Measurements from ENCODE around the gene RBPJ.
"Not testable (repeated sequence)": the region's sequence is repeated elsewhere in the genome, so short reads cannot be mapped to it uniquely, and the experiment has no call there.

RBPJ gene

DNA sequence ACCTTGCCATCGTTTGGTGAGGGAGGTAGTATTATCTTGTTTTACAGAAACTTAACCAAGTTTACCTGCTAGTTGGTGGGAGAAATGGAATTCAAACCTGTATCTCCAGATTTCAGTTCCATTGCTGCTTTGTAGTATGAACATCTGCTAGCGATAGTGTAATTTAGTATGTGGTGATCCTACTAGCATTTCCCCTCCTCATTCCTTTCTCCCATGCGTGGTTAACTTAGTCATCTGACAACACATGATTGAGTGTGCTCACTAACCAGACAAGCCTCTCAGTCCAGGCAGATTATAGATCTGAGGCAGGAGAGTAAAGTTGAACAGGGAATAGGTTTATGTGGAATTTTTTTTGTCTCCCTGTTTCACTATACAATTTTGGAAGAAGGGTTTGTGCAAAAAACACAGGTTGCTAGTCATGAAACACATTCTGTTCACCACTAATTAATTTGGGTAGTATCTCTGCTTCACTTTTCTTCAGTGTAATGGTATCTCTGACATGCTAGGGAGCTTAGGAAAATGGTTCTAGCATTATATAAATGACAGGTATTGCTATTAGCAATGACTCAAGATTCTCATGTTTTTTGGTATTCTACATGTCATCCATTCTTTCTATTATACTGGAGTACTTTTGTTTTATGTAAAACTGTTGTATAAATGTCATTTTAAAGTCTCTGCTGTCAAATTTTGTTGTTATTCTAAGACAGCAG, 21.7 kb downstream of the RBPJ start:
- DNase-seq (ENCODE audit: low spot score) (peak; percentile 77), FAIRE-seq (peak; percentile 96)

DNA sequence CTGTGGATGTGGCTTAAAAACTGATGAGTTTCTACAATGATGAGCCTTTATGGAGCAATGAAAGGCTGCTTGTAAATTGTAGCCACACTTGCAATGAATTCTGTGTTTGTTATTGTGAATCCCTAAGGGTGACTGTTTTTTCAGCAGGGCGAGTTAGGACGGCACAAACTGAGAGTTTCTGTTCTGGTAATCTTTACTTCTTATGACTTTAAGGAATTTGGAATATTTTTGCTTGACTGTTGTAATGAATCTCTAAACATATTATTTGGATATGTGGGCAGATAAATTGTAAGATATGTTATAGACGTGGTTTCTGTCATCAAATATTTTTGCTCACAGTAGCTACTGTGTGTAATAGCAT, 22.2 kb downstream of the RBPJ start:
- no peak for DNase-seq (ENCODE audit: low spot score)
- FAIRE-seq = no peak

DNA sequence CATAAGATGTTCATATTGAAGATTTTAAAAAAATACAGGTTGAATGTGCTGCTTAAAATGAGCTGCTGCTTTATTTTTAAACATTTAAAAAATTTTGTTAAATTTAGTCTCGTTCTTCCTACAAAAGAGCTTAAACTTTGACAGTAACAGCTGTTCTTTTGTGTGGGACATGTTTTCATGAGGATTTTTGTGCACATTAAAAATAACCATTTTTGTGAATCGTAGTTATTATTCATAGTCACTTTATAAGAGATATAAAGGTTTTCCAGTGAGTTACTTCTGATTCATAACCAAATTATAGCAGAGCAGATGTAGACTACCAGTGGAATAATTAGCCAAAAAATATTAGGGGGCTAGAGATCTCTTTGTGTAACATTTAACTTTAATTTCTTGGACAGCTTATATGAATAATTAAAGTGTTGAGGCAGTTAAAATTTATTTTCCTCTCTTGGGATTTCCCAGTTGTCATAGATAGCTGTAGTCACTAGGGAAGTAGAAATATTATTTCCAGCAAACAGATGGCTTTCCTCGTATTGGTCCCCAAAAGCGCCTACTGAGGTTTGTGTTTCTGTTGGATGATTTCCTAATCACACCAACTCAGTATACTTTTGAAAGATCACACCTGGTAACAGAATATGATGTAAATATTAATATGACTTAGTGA, 24.2 kb downstream of the RBPJ start:
- DNase-seq (ENCODE audit: low spot score) = no peak
- no peak for FAIRE-seq

DNA sequence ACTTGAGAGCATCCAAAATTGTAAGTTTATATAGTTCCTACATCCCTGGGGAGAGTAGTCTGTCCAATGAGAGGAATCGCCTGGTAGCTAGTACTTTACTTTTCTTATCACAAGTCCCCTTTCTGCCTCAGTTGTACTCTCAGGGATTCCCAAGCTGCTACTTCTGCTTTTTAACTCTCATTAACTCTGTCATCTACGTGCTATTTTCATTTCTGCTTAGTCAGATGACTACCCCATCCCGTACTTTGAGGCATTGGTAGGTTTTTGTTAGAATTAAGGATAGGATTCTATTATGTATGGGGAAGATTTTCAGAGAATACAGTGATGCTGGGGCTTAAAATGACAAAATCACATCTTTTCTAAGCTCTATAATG, 24.7 kb downstream of the RBPJ start:
- no peak for FAIRE-seq

DNA sequence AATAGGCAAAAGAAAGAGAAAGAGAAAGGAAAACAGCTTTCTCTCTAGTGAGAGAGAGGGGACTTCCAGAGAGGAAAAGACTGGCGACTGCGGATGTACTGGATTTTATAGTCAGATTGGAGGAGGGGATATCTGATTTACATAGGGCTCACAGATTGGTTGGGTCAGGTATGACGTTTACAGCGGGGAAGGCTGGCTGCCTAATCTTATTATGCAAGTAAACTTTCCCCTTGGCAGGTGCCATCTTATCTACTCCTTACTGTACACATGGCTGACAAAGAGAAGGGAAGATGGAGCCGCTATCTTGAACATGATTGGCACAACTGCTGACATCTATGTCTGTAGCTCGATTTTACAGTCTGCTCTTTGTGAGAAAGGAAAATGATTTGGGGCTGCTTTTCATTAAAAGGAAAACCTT, 25.4 kb downstream of the RBPJ start:
- DNase-seq (ENCODE audit: low spot score) (peak; percentile 47), FAIRE-seq (no peak)

More for the DNA sequence above, 24.7 kb downstream of the RBPJ start:
- DNase-seq (ENCODE audit: low spot score) = no peak

DNA sequence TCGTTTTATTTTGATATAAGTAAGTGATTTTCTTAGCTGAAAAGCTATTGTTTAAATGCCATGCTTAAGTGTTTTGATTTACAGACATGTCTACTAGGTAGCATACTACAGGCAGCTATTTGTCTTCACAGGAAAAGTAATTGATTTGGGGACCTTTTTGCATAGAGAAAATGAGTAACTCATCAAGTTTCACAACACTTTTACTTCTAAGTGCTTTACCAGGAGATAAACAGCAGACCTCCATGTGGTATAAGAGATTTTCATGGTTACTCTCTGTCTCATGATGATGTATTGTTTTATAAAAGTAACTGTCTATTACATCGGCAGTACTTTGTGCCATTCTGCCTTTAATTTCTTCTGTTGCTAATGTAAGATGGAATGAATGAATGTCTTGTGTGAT, 28.7 kb downstream of the RBPJ start:
- DNase-seq (ENCODE audit: low spot score) (no peak), FAIRE-seq (no peak)

DNA sequence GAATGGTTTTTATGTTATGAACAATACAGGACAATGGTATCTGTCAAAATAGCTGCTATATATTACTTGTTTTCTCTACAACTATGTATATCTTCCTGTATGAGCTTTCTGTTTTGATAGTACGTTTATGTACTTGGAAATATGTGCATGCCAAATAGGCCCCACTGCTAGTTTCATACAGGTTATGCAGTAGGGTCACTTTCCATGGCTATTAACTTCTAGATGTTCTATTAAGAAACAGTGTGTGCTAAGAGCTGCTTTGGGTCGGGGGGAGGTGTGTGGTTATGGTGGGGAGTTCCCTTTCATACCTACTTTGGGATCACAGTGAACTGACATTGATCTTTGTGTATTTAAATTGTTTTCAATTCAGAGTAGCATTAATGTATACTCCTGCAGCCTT, 30.9 kb downstream of the RBPJ start:
- FAIRE-seq = no peak
- DNase-seq (ENCODE audit: low spot score) = no peak

DNA sequence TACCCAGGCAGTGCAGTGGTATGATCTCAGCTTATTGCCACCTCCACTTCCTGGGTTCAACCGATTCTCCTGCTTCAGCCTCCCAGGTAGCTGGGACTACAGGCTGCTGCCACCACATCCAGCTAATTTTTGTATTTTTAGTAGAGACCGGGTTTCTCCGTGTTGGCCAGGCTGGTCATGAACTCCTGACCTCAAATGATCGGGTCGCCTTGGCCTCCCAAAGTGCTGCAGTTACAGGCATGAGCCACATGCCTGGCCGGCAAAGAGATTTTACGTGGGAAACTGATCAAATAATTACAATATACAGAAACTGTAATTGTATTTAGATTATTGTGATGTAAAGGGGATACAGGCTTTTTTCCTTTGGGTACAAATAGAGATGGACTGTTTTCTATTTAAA, 33.7 kb downstream of the RBPJ start:
- no peak for FAIRE-seq

DNA sequence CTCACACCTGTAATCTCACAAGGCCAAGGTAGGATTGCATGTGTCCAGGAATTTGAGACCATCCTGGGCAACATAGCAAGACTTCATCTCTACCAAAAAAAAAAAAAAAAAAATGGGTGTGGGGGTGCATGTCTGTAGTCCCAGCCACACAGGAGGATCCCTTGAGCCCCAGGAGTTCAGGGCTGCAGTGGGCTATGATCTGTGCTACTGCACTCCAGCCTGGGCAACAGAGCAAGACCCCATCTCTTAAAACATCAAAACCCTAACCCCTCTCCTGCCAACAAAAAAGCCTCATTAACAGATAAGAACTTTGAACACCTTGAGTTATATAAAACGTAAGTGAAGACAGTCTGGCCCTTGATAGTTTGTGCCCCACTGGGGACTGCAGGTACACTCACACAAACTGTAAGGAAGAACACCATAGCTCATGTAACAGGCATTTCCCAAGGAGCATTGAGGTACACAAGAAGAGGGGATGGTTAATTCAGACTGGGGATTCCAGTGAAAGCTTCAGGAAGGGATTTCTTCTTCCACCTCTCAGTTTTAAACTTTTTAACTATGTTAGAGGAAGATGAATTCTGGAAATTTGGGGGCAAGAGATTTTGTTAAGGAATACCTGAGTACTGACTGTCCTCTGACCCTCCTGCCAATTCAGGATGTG, 34.7 kb downstream of the RBPJ start:
- FAIRE-seq = no peak
- DNase-seq (ENCODE audit: low spot score) = no peak

More for the DNA sequence above, 33.7 kb downstream of the RBPJ start:
- DNase-seq (ENCODE audit: low spot score) = no peak

DNA sequence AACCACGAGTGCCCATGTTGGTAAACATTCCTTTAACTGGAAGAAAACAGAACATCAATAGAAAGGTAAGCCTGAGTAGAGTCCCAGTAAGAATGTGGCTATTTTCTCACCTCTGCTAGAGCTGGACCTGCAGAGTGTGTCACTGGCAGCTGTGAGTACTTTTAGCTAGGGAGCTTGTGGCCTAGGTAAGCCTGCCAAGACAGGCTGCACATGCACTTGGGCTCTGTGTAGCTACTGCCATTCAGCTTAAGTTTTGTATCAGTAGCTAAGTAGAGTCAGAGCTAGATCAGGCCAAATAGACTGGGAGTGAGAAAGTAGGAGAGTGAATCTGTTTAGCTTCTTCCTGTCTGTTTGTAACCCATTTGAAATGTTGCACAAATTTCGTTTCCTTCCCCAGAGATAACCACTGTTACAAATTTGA, 35.3 kb downstream of the RBPJ start:
- FAIRE-seq (no peak), DNase-seq (ENCODE audit: low spot score) (no peak)

DNA sequence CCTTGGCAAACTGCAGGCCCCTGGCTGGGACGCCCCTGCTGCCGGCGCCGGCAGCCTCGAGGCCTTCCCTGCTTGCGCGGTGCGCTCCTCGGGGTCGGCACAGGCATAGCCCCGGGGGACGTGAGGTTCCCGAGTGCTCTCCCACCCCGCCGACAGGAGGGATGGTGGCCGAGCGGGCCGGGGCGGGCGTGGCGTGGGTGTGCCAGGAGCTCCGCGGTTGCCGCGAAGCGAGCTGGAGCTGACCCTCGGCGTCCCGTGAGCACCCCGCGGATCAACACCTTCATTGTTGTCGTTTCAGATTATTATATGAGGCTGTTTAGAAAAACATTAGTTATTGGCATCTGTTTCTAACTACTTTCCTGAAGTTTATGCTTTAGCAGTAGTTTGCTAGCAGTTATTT, 38.7 kb downstream of the RBPJ start:
- DNase-seq (ENCODE audit: low spot score); FAIRE-seq: not testable (repeated sequence)

DNA sequence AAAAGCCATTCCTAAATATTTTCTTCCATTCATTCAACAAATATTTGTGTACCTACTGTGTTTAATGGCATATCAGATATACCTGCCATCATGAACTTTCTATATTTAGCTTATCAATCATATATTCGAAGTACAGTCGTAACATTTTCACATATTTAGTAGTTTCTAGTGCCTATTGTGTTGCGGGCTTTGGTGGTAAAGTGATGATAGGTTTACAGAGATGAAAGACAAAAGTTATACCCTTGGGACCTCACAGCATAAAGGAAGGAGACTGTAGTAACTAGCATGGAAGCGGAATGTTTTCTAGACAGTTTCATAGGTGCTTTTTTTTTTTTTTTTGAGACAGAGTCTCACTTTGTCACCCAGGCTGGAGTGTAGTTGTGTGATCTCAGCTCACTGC, 39.5 kb downstream of the RBPJ start:
- DNase-seq (ENCODE audit: low spot score) (no peak), FAIRE-seq (no peak)

DNA sequence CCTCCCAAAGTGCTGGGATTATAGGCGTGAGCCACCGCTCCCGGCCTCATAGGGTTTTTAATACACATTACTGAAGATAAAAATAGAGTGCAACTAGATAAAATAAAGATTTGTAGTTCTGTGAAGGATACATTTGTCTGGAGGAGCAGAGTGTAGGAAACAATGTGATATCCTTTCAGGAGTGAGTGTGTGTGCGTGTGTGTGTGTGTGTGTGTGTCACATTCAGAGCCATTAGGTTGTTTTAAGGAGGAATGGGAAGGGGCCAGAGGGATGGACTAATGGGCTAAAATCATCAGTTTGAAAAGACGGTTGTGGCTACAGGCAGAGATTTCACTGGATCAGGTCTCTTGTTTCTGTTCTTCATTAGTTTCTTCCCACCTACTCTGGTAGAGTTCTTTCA, 40.0 kb downstream of the RBPJ start:
- no peak for FAIRE-seq
- no peak for DNase-seq (ENCODE audit: low spot score)

DNA sequence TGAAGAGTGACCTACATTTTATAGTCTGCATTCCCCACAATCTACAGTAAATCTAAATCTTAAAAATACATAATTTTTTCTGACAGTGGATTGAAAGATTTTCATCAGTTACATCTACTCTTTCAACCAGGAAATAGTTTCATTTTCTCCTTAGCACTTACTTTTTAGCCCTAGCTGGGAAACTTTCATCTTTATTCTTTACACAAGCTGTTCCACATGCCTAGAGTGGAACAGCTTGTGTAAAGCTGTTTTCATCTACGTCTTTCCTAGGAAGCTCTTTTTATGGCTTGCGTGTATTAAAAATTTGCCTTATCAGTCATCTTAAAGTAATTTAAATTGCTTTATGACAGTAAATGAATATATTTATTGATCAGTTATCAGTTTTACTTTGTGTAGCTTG, 40.5 kb downstream of the RBPJ start:
- FAIRE-seq (no peak), DNase-seq (ENCODE audit: low spot score) (no peak)

DNA sequence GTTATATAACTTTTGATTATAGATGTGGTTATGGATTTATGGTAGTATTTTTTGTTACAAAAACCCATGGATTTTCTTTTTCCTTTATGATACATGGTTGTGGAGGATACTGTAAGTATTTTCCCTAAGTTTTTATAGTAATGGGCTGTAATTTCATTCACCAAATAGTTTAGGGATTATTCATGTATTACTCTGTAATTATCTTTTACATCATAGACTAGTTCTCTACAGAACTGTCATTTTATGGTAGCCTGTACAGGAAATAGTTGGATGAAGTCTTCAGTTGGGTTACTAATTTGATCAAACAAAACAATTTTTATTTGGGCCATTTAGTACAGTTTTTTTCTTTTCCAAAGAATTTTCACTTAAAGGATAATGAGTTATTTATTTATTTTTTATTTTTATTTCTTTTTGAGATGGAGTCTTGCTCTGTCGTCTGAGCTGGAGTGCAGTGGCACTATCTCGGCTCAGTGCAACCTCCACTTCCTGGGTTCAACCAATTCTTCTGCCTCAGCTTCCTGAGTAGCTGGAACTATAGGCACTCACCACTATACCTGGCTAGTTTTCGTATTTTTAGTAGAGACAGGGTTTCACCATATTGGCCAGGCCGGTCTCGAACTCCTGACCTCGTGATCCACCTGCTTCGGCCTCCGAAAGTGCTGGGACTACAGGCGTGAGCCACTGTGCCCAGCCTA, 42.1 kb downstream of the RBPJ start:
- DNase-seq (ENCODE audit: low spot score) (no peak), FAIRE-seq (peak; percentile 20)

DNA sequence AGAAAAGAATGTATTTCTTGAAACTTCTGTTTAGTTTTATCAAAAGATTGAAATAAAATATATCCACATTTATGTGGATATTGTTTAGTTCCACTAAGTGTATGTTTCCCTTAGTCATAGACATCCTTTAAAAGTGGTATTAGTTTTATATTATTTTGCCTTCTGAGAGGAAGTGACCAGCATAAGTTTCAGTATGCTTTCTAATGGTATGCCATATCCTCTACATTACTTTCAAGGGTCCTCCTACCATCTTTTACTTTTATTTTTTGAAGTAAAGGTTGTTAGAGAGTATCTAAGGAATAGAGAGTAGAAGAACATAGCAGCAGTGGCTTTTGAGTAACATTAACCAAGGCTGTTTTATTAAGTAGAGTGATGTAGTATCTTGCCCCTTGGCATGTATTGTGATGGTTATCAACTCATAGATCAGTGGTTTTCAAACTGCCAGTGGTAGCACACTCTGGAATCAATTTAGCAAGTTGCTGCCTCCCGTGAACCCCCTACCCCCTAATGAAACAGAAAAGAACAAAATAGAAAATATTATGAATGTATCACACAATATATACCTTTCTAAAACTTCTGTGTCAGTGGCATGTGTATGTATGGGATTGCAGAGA, 44.8 kb downstream of the RBPJ start:
- no peak for DNase-seq (ENCODE audit: low spot score)
- no peak for FAIRE-seq

DNA sequence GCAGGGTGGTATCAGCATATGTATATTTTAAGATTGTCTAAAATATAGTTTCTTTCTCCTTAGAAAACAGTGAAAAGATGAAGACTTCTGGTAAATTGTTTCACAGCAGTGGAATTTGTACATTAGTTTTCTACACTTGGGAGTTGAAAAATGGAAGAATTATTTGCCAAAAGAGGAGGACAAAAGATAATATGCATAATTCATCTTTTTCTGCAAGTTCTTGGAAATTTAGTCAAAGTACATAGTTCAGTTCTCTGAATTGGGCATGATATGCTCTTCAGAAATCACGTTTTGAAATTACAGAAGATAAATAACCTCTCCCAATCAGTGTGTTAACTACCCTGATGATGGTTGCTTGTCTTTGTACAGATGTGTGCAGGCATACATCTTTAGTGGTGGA, 47.0 kb downstream of the RBPJ start:
- no peak for DNase-seq (ENCODE audit: low spot score)
- no peak for FAIRE-seq

DNA sequence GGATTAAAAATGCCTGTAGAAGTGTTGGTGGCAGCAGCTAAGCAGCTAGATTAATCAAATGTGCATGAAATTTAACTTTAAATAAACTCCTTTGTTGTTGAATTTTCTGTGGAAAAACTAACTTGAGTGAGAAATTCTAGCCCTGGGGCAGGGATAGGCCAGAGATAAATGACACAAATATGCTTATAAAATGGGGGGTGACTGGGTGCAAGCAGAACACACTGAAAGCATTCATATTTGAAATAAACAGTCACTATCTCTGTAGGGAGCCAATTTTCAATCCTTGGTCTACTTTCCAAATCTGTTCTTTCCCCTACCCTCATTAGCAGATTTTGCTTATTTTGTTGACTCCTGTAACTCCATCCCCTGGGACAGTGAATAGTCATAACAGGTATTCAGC, 47.9 kb downstream of the RBPJ start:
- DNase-seq (ENCODE audit: low spot score) (no peak), FAIRE-seq (no peak)

DNA sequence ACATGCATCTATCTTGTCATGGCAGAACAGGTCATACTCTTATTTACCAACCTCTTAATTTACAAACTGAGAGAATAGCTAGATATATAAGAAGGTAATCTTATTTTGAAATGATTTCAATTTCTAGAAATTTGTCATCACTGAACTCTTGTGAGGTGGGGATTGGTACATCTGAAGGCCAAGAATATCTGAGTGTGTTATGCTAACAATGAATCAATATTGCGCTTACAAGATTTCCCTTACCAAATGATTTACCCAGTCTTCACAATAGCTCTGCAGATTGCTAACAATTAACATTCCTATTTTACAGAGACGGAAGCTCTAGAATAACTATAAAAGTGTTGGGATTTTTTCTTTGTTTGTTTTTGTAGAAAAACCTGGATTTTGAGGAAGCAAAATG, 48.3 kb downstream of the RBPJ start:
- DNase-seq (ENCODE audit: low spot score) (no peak), FAIRE-seq (no peak)

DNA sequence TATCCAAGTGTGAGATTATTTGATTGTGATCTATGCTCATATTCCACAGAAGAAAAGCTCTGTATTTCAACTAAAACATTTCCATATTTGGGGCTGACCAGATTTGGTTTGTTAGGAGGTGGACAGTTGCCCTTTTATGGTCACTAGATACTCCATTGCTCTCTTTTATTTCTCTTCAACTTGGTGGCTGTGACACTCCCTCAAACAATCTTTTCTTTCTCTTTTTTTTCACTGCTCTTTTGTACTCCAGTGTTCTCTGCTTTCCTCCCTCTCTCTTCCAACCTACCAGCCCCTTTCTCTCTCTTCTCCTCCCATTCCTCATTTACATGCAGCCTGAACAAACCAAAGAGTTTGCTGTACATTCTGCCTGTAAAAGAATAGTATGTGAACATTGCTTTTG, 48.8 kb downstream of the RBPJ start:
- FAIRE-seq (no peak), DNase-seq (ENCODE audit: low spot score) (no peak)

DNA sequence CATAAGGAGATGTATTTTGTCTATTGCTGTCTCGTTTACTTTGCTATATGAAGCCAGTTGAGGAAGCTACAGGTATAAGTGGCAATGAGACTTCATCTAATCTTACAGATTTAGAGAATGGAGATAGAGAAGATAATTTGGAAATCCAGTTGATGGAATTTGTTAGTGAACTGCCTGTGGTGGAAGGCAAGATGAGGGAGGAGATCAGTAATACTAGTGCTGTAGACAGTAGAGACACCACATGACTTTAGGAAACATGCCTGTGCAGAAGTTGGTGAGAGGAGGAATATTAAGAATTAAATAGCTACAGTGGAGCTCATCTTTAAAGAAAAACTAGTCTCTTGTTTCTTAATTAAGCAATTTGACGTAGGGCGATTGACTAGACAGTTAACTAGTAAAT, 51.3 kb downstream of the RBPJ start:
- FAIRE-seq = no peak
- no peak for DNase-seq (ENCODE audit: low spot score)
